Breast epithelium (tissue), 3 donors: Measurements from ENCODE around the gene NCAM2.

Source experiments
- CTCF ChIP-seq, 3 donors: fragments of 450-650 bp; IDR thresholded peaks; one replicate each; pipeline ENCODE4 v1.5.1; 2016 to 2017; ENCODE audit warnings: antibody characterized with exemption in 3 of 3, mild to moderate bottlenecking in 3 of 3, moderate library complexity in 3 of 3
- POLR2A ChIP-seq: fragments of 450-650 bp; IDR thresholded peaks from one replicate; pipeline ENCODE4 v1.6.1; 2016; ENCODE audit warnings: antibody characterized with exemption, mild to moderate bottlenecking, moderate library complexity

GRCh38 chr21:21156397-21156796 lies 158.2 kb downstream of the NCAM2 start:
- TF ChIP-seq CTCF (IDR thresholded peaks at IDR 0.05) (no peak), POLR2A (no peak)
